Mucosa of rectum (tissue), 2 donors: ENCODE results near the gene USP10.
"Not testable (repeated sequence)": the region's sequence is repeated elsewhere in the genome, so short reads cannot be mapped to it uniquely, and the experiment has no call there.

Experiments
- H3K27ac ChIP-seq, 2 donors: one replicate each; pipeline ENCODE4 v1.7.0; 2013; ENCODE audit warnings: inconsistent platforms in 2 of 2, low read depth in 2 of 2, low read length in 2 of 2
- H3K27me3 ChIP-seq, 2 donors: one replicate each; pipeline ENCODE4 v1.7.0; 2013; ENCODE audit warnings: low read length in 2 of 2; ENCODE audit not compliant: control insufficient read depth in 2 of 2, insufficient read depth in 2 of 2
- H3K36me3 ChIP-seq, 2 donors: one replicate each; pipeline ENCODE4 v1.7.0; 2013; ENCODE audit warnings: low read length in 2 of 2; ENCODE audit not compliant: control insufficient read depth in 2 of 2, insufficient read depth in 2 of 2
- H3K4me1 ChIP-seq, 2 donors: one replicate each; pipeline ENCODE4 v1.7.0; 2013; ENCODE audit warnings: low read length in 2 of 2, mild to moderate bottlenecking in 1 of 2; ENCODE audit not compliant: control insufficient read depth in 2 of 2, insufficient read depth in 2 of 2
- H3K4me3 ChIP-seq, 2 donors: one replicate each; pipeline ENCODE4 v1.7.0; 2013; ENCODE audit warnings: low read length in 2 of 2
- H3K9ac ChIP-seq, 2 donors: one replicate each; pipeline ENCODE4 v1.7.0; 2013; ENCODE audit warnings: low read length in 2 of 2, low read depth in 1 of 2, mild to moderate bottlenecking in 1 of 2
- H3K9me3 ChIP-seq, 2 donors: one replicate each; pipeline ENCODE4 v1.7.0; 2013; ENCODE audit warnings: low read length in 2 of 2; ENCODE audit not compliant: control insufficient read depth in 2 of 2
- donor health status: healthy.
- donor health status: Normal muscosa, but diverticular disease.

USP10 gene

DNA sequence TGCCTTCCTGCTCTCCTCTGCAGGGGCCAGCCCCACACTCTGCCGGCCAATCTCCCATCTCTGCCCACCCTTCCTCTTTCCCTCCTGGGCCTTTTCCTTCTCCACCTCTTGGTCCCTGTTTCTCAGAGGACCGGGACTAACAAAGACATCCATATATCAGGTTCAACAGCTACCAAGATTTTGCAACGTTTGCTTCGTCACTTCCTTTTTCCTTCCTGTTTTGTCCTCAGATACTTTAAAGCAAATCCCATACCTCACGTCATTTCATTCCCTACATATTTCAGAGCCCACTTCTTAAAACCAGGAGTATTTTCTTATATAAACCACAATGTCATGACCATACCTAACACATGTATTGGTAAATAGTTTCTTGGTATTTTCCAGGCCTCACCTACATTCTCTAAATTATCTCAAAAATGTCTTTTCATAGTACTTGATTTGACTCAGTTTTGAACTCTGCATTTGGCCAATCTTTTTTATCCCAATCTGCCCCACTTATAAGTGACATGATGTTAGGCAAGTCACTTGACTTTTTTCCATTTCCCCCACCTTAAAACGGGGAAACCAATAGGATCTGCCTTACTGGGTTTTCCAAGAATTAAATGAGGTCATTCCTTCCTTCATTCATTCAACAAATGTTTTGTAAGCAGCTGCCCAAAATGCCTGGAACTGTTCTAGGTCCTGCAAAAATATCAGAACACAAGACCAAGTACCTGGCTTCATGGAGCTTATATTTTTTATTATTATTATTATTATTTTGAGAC lies 7.2 kb upstream of the USP10 start:
- H3K9me3 ChIP-seq, result no peaks in the 10 kb centered on the region
- no peaks in the 10 kb centered on the region for H3K36me3 ChIP-seq

DNA sequence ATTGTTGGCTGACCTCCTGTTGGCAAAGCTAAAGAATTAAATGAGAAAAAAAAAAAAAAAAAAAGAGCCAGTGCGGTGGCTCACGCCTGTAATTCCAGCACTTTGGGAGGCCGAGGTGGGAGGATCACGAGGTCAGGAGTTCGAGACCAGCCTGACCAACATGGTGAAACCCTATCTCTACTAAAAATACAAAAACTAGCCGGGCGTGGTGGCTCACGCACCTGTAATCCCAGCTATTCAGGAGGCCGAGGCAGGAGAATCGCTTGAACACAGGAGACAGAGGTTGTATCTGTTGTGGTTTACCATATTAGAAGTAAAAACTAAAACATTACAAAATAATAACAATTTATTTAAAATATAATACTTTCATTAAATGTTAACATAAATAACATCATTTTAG lies 5.9 kb upstream of the USP10 start:
- H3K27ac ChIP-seq, H3K9ac ChIP-seq, H3K4me1 ChIP-seq, H3K4me3 ChIP-seq, H3K36me3 ChIP-seq, H3K27me3 ChIP-seq, H3K9me3 ChIP-seq: not testable (repeated sequence)

More for the DNA sequence above, 7.2 kb upstream of the USP10 start:
- H3K4me1 ChIP-seq, result no peaks in the 10 kb centered on the region
- no peak overlapping the region for H3K27ac ChIP-seq
- H3K4me3 ChIP-seq, result no peak overlapping the region
- H3K9ac ChIP-seq, result no peak overlapping the region
- H3K27me3 ChIP-seq, result no peaks in the 10 kb centered on the region

DNA sequence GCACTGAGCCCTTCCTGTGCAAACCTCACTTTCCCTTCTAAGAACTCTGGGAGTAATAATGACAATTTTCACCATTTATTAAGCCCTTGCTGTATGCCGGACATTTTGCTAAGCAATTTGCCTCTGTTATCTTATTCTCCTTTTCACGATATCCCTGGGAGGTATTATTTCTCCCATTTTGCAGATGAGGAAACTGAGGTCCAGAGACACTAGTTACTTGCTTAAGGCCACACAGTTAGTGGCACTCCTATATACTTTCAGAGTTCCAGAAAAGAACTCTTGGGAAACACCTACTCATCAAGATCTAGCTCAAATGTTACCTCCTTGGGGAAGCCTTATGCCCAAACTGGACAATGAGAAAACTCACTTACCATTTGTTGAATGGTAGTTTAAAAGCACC lies 4.8 kb upstream of the USP10 start:
- no peak overlapping the region for H3K9ac ChIP-seq
- no peaks in the 10 kb centered on the region for H3K36me3 ChIP-seq
- no peak overlapping the region for H3K27ac ChIP-seq
- H3K4me1 ChIP-seq, result peaks cover 4% of the 10 kb centered on the region in 2 donors
- no peaks in the 10 kb centered on the region for H3K27me3 ChIP-seq
- H3K4me3 ChIP-seq, result no peak overlapping the region
- H3K9me3 ChIP-seq, result no peaks in the 10 kb centered on the region

DNA sequence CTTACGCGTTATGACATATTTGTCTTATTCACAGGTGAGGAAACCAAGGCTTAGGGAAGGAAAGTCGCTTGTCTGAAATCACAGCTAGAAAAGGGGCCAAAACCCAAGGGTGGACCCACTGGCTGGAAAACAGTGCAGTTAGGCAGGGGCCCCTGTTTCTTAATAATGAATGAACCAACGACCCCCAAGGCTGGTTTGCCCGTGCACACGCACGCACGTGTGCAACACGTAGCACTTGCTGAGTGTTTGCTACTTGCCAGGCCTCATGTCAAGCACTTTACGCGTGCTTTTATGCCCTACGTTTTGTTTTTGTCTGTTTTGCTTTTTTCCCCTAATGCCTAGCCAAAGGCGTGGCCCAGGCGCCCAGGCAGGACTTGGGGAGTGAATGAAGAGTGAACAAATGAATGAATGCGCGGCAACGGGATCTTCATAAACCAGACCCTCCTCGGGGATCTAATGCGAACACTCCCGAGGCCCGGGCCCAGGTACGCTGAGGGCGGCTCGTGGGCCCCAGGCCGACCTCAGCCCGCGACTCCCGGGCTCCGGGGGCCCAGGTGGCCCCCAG lies 571 bp upstream of the USP10 start:
- Histone ChIP-seq H3K9me3 (no peaks in the 10 kb centered on the region), H3K4me3 (peak overlapping the region; percentile 83 to 94), H3K9ac (peak overlapping the region; percentile 63 to 83), H3K4me1 (peaks cover 4 to 7% of the 10 kb centered on the region in 2 donors), H3K27ac (peak overlapping the region in 1 of 2 donors; percentile 16), H3K27me3 (no peaks in the 10 kb centered on the region), H3K36me3 (no peaks in the 10 kb centered on the region)

DNA sequence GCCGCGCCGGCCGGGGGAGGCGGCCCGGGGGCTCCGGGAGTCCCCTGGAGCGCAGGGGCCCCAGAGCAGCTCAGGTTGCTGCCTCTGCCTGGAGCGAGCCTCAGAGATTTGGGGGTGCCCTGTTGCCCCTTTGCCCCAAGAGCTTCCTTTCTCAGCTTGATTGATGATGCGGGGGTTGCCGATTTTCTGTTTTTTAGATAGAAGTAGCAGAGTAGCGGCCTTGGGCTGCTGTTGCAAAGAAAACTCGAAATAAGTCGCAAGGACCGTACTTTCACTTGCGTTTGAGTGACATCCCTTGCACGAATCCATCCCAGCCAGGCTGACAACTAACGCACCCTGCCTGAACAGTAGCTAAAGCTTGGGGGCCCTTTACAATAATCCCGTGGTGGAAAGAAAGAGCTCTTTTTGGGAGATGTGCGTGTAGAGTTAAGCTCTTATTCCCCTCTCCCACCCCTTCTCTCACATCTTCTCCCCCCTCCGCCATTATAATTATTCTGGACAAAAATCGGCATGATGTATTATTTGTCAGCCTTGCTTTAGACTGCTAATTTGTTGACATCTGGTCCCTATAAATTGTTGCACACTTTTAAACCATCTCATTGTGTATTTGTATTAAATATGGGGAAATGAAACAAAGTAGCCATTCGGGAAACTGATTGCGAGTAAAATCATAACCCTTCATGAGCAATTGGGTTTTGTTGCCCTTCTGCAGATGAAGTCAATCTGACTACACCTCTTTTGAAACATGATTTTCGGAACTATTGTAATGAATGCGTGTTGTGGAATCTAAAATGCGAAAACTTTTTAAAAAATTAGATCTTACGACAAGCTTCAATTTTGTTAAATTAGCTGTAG lies 873 bp downstream of the USP10 start:
- Histone ChIP-seq H3K4me3 (peak overlapping the region; percentile 83 to 94), H3K27ac (peak overlapping the region; percentile 47 to 80), H3K36me3 (no peaks in the 10 kb centered on the region), H3K4me1 (peaks cover 7 to 11% of the 10 kb centered on the region in 2 donors), H3K27me3 (no peaks in the 10 kb centered on the region), H3K9ac (peak overlapping the region; percentile 72 to 83), H3K9me3 (no peaks in the 10 kb centered on the region)

DNA sequence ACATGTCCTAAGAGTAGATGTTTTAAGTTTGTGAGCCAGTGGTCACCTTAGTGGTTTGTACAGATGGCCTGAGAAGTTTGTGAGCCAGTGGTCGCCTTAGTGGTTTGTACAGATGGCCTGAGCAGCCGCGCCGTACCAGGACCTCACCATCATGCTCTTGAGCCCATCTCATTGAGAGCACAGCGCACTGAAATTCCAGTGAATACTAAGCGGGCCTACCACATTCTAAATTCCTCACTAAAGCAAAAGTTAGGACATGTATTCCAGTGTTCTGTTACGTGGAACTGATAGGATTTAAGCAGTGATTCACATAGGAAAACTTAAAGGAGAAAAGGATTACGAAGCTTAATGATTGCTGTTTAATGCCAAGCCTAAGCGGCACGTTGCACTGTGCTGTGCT lies 3.9 kb downstream of the USP10 start:
- Histone ChIP-seq H3K27me3 (no peaks in the 10 kb centered on the region), H3K4me1 (peaks cover 7 to 13% of the 10 kb centered on the region in 2 donors), H3K9me3 (no peaks in the 10 kb centered on the region), H3K9ac (no peak overlapping the region), H3K27ac (no peak overlapping the region), H3K36me3 (no peaks in the 10 kb centered on the region), H3K4me3 (no peak overlapping the region)

DNA sequence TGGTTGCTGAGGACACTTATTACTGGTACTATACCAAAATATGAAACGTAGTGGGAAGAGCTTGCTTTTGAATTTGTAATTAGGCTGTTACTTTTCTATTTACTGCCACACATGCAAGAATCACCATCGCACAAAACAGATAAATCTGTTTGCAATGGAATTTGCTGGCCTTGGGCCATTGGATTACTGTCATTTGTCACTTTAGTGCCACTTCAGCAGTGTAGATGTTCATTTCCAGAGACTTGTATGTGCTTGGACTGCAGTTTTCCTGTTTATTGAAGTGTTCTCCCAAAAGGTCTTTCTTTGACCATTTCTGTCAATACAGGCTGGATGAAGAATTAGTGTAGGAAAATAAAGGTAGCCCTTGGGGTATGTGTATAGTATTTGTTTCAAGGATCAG lies 4.5 kb downstream of the USP10 start:
- Histone ChIP-seq H3K27ac (no peak overlapping the region), H3K27me3 (no peaks in the 10 kb centered on the region), H3K36me3 (peaks cover 3% of the 10 kb centered on the region in 2 donors), H3K4me3 (no peak overlapping the region), H3K9ac (no peak overlapping the region), H3K4me1 (peaks cover 4 to 10% of the 10 kb centered on the region in 2 donors), H3K9me3 (no peaks in the 10 kb centered on the region)

DNA sequence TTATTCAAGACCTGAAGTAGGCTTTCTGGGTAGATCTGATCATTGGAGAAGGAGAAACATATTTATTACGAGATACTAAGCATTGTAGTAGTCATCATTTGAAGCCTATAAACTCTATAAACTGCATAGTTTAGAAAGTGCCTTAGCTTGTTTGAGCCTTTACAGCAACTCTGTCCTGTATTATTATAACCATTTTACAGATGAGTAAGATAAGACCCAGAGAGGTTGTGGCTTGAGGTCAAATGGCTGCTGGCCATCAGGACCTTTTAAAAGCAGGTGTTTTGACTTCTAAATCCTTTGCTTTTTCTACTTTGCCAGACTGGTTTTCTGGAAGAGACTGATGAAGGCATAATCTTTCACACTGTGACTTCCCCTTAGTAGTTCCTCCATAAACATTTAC lies 7.1 kb downstream of the USP10 start:
- Histone ChIP-seq H3K4me1 (peaks cover 0 to 9% of the 10 kb centered on the region in 2 donors), H3K27ac (no peak overlapping the region), H3K4me3 (no peak overlapping the region), H3K9ac (no peak overlapping the region), H3K27me3 (no peaks in the 10 kb centered on the region), H3K36me3 (peaks cover 3 to 4% of the 10 kb centered on the region in 2 donors), H3K9me3 (no peaks in the 10 kb centered on the region)

DNA sequence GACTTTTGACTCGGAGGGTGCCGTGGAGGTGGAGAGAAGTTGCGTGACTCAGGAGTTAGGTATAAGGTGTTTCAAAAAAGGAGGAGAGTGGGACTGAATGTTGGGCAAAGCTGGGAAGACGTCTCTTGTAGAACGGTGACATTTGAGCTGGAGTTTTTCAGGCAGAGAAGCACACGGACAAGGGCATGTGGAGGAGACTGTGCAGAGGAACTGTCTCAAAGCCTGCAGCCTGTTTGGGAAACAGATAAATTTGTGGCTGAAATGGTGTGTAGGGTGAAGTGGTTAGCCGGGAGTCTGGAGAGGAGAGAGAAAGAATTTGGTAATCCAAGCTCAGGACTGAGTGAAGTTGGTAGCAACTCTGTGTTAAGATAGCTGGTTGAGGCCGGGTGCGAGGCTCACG lies 9.8 kb downstream of the USP10 start:
- Histone ChIP-seq H3K27ac (no peak overlapping the region), H3K27me3 (no peaks in the 10 kb centered on the region), H3K4me1 (peaks cover 0 to 9% of the 10 kb centered on the region in 2 donors), H3K9ac (no peak overlapping the region), H3K36me3 (peaks cover 3 to 4% of the 10 kb centered on the region in 2 donors), H3K4me3 (no peak overlapping the region), H3K9me3 (no peaks in the 10 kb centered on the region)

DNA sequence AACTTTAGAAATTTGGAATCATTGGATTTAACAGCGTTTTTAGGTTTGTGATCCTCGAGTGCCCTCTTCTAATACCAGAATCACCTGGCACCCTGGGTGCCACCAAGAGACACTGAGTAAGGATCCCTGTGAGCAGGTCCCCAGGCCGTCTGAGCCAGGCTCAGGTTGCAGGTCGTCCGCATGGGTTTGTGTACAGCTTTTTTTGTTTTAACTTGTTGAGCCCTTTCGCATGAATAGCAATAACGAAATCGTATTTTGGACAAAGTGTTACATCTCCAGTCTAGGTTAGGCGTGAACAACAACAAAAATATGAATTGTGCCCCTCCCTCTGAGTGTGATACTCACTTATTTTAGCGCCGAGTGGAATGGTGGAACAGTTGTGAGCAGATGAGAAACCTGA lies 10.9 kb downstream of the USP10 start:
- H3K9ac ChIP-seq, result no peak overlapping the region
- no peak overlapping the region for H3K4me3 ChIP-seq
- peaks cover 3 to 4% of the 10 kb centered on the region in 2 donors for H3K36me3 ChIP-seq
- no peaks in the 10 kb centered on the region for H3K9me3 ChIP-seq
- H3K27me3 ChIP-seq, result no peaks in the 10 kb centered on the region
- H3K4me1 ChIP-seq, result peaks cover 0 to 2% of the 10 kb centered on the region in 2 donors
- no peak overlapping the region for H3K27ac ChIP-seq
